ENCODE data around the gene ZFP57. TPM values are rescaled to one million over a fixed set of nuclear protein-coding genes. Genes with fewer than 3 reads are reported as not detected.
A peak's percentile ranks its signal among the peaks of the same experiment; 100 is the strongest.
"Not testable (repeated sequence)": the region's sequence is repeated elsewhere in the genome, so short reads cannot be mapped to it uniquely, and the experiment has no call there.

Gene ZFP57
- total RNA-seq, 2 donors from 2014 or later = 5.2 to 9.0 TPM

- peaks cover 0 to 5% of the 10 kb centered on the region in 2 donors for H3K27me3 Mint-ChIP-seq
- H3K9me3 Mint-ChIP-seq = no peaks in the 10 kb centered on the region
- no peaks in the 10 kb centered on the region for H3K36me3 Mint-ChIP-seq
- peaks cover 5 to 23% of the 10 kb centered on the region in 2 donors for H3K4me1 Mint-ChIP-seq (ENCODE audit: low read depth in 2 of 2)
- no peak overlapping the region for H3K4me3 Mint-ChIP-seq
- DNase-seq (ENCODE audit: low spot score) = no peak
- peak overlapping the region in 1 of 2 donors; percentile 82 for H3K27ac Mint-ChIP-seq
- ATAC-seq = no peak
Measured at GRCh38 chr6:29676981-29677601, 3.9 kb downstream of the ZFP57 start.

DNA sequence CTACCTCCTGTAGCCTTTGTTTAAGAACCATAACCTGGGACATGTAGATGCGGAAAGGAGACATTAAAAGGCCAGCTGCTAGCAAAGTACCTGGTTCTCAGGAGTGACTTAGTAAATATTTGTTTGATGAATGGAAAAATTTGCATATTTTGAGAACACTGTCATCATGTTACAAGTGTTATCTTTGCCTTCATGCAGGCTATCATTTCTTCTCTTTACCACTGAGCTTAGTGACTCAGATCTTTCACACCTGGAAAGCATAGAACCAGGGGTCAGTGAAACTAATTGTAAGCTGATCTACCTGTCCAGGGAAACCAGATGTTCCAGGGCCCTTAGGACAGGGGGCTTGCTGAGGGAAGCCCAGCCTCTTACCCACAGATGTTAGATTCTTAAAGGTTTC lies 5.4 kb downstream of the ZFP57 start:
- no peaks in the 10 kb centered on the region for H3K36me3 Mint-ChIP-seq
- no peak overlapping the region for H3K27ac Mint-ChIP-seq
- no peak overlapping the region for H3K4me3 Mint-ChIP-seq
- H3K4me1 Mint-ChIP-seq (ENCODE audit: low read depth in 2 of 2) = peaks cover 5 to 23% of the 10 kb centered on the region in 2 donors
- H3K9me3 Mint-ChIP-seq = no peaks in the 10 kb centered on the region
- DNase-seq (ENCODE audit: low spot score) (no peak), ATAC-seq (no peak)
- H3K27me3 Mint-ChIP-seq = peaks cover 4 to 16% of the 10 kb centered on the region in 2 donors

DNA sequence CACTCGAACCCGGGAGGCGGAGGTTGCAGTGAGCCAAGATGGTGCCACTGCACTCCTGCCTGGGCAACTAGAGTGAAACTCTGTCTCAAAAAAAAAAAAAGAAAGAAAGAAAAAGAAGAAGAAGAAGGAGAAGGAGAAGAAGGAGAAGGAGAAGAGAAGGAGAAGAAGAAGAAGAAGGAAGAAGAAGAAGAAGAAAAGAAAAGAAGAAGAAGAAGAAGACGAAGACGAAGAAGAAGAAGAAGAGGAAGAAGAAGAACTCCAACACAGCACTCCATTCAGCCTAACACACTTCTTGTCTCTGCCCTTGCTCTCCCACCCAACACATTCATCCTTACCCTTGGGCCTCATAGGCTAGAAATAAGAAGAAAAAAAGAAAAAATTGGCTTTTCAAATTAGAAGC lies 6.9 kb downstream of the ZFP57 start:
- no peak for ATAC-seq
- Mint-ChIP-seq H3K4me3 (no peak overlapping the region), H3K36me3 (no peaks in the 10 kb centered on the region), H3K4me1 (ENCODE audit: low read depth in 2 of 2) (peaks cover 5 to 20% of the 10 kb centered on the region in 2 donors), H3K9me3 (no peaks in the 10 kb centered on the region), H3K27me3 (peaks cover 4 to 16% of the 10 kb centered on the region in 2 donors), H3K27ac (no peak overlapping the region)
- DNase-seq (ENCODE audit: low spot score) = no peak

DNA sequence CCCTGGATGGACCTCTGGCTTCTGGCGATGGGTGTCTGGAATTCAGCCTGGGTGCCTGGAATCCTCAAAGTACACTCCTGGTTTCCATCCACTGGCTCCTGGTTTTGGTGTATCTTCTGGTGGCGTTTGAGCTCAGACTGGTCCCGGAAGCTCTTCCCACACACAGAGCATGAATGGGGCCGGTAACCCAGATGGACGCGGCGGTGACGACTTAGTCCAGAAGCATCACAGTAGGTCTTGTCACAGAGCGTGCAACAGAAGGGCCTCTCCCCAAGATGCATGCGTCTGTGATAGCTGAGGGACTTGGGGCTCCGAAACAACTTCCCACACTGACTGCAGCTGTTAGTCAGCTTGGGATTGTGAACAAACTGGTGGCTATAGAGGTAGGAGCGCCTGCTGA lies 7.8 kb downstream of the ZFP57 start:
- peaks cover 5 to 18% of the 10 kb centered on the region in 2 donors for H3K4me1 Mint-ChIP-seq (ENCODE audit: low read depth in 2 of 2)
- H3K36me3 Mint-ChIP-seq = no peaks in the 10 kb centered on the region
- H3K9me3 Mint-ChIP-seq = no peaks in the 10 kb centered on the region
- H3K4me3 Mint-ChIP-seq = no peak overlapping the region
- DNase-seq (ENCODE audit: low spot score) (no peak), ATAC-seq (no peak)
- H3K27me3 Mint-ChIP-seq = peaks cover 5 to 21% of the 10 kb centered on the region in 2 donors
- no peak overlapping the region for H3K27ac Mint-ChIP-seq

- H3K27ac Mint-ChIP-seq; H3K36me3 Mint-ChIP-seq; H3K4me3 Mint-ChIP-seq; H3K9me3 Mint-ChIP-seq; ATAC-seq; DNase-seq (ENCODE audit: low spot score): not testable (repeated sequence)
- Mint-ChIP-seq H3K27me3 (peaks cover 11 to 29% of the 10 kb centered on the region in 2 donors), H3K4me1 (ENCODE audit: low read depth in 2 of 2) (peaks cover 3 to 10% of the 10 kb centered on the region in 2 donors)
Measured at GRCh38 chr6:29672116-29672515, 8.8 kb downstream of the ZFP57 start.

GRCh38 chr6:29671026-29671425 lies 9.9 kb downstream of the ZFP57 start:
- Mint-ChIP-seq H3K36me3 (no peaks in the 10 kb centered on the region), H3K27ac (no peak overlapping the region), H3K27me3 (peaks cover 11 to 29% of the 10 kb centered on the region in 2 donors), H3K4me3 (no peak overlapping the region), H3K9me3 (no peaks in the 10 kb centered on the region), H3K4me1 (ENCODE audit: low read depth in 2 of 2) (peaks cover 0 to 2% of the 10 kb centered on the region in 2 donors)
- no peak for ATAC-seq
- DNase-seq (ENCODE audit: low spot score) = no peak

- Mint-ChIP-seq H3K4me1 (ENCODE audit: low read depth in 2 of 2) (no peaks in the 10 kb centered on the region), H3K36me3 (no peaks in the 10 kb centered on the region), H3K9me3 (no peaks in the 10 kb centered on the region), H3K27me3 (peaks cover 11 to 33% of the 10 kb centered on the region in 2 donors), H3K4me3 (no peak overlapping the region), H3K27ac (no peak overlapping the region)
- DNase-seq (ENCODE audit: low spot score) (no peak), ATAC-seq (no peak)
Measured at GRCh38 chr6:29667158-29667557, 13.8 kb downstream of the ZFP57 start.

DNA sequence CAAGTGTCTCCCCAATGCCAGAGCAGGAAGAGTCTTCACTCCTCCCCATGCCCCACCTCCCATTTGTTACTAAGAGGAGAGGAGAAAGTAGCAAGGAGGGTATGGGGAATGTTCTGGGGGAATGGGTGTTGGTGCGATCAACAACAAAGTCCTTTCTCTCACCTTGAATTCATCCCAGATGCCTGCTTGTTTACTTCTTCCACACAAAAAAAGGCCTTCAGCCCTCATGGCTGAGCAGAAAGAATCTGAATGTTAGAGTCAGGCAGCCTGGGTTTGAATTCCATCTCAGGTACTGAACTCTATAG lies 14.2 kb downstream of the ZFP57 start:
- Mint-ChIP-seq H3K27me3 (peaks cover 11 to 29% of the 10 kb centered on the region in 2 donors), H3K4me3 (no peak overlapping the region), H3K9me3 (no peaks in the 10 kb centered on the region), H3K4me1 (ENCODE audit: low read depth in 2 of 2) (no peaks in the 10 kb centered on the region), H3K27ac (no peak overlapping the region), H3K36me3 (no peaks in the 10 kb centered on the region)
- DNase-seq (ENCODE audit: low spot score) = no peak
- ATAC-seq = no peak

DNA sequence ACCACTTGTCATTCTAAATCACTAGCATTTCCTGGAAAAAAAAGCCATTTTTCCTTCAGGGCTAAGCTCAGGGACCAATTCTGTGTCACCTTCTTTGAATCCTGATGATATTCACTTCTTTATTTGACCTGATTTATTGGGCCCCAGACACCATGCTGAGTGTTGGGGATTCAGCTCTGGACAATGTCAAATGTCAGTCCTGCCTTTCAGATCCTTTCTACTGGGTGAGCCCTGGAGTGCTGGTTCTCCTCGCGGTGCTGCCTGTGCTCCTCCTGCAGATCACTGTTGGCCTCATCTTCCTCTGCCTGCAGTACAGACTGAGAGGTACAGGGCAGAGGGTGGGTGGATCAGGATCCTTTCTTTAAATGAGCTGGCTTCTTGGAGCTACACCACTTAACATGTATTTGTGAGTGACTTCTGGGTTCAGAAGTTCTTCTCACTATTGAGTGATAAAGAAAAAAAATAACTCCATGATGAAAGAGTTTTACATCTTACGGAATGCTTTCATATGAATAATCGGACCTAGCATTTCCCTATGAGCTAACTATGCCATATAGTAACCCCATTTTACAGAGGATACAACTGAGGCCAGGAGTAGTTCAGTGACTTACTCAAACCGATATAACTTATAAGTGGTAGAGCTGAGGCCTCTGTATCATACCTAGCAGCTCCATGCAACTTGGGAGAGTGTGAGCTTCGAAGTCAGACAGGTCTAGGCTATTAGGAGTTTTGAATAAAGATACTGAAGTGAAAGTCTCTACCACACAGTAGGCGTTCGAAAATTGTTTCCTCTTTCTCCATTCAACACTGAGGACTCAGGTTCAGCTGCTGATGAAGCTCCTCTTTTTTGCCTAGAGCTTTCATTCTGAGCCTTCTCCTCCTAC lies 14.8 kb downstream of the ZFP57 start:
- no peak overlapping the region for H3K27ac Mint-ChIP-seq
- H3K4me1 Mint-ChIP-seq (ENCODE audit: low read depth in 2 of 2) = no peaks in the 10 kb centered on the region
- no peak for ATAC-seq
- H3K9me3 Mint-ChIP-seq = no peaks in the 10 kb centered on the region
- no peak overlapping the region for H3K4me3 Mint-ChIP-seq
- peaks cover 11 to 23% of the 10 kb centered on the region in 2 donors for H3K27me3 Mint-ChIP-seq
- H3K36me3 Mint-ChIP-seq = no peaks in the 10 kb centered on the region
- DNase-seq (ENCODE audit: low spot score) = no peak

DNA sequence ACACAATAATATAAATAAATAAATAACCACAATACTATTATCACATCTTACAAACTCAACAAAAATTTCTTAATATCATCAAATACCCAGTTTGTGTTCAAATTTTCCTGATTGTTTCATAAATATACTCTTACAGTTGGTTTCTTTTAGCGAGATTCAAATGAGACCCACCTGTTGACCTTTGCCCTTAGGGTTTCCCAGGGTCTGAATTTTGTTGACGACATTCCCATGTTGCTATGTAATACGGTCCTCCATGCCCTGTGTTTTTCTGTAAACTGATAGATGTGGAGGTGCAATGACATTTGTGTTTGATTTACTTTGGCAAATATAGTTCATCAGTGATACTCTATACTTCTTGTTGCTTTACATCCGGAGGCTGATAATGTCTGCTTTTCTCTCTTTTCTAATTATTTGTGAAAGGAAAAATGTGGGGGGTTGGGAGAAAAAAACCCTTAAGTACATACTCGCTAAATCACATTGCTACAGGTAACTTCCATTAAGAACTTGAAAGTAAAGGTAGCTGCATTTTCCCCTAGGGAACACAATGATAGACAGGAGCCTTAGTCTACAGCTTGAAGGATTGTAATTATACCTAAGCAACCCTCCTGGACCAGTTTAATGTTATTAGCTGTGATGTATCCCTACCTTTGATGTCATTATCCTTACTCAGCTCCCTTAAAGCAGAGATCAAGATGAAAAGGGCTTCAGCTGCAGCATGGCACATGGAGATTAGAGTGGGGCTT lies 17.5 kb downstream of the ZFP57 start:
- no peak overlapping the region for H3K4me3 Mint-ChIP-seq
- ATAC-seq (no peak), DNase-seq (ENCODE audit: low spot score) (no peak)
- H3K27ac Mint-ChIP-seq = no peak overlapping the region
- H3K36me3 Mint-ChIP-seq = no peaks in the 10 kb centered on the region
- peaks cover 17 to 20% of the 10 kb centered on the region in 2 donors for H3K27me3 Mint-ChIP-seq
- H3K9me3 Mint-ChIP-seq = no peaks in the 10 kb centered on the region
- H3K4me1 Mint-ChIP-seq (ENCODE audit: low read depth in 2 of 2) = no peaks in the 10 kb centered on the region

DNA sequence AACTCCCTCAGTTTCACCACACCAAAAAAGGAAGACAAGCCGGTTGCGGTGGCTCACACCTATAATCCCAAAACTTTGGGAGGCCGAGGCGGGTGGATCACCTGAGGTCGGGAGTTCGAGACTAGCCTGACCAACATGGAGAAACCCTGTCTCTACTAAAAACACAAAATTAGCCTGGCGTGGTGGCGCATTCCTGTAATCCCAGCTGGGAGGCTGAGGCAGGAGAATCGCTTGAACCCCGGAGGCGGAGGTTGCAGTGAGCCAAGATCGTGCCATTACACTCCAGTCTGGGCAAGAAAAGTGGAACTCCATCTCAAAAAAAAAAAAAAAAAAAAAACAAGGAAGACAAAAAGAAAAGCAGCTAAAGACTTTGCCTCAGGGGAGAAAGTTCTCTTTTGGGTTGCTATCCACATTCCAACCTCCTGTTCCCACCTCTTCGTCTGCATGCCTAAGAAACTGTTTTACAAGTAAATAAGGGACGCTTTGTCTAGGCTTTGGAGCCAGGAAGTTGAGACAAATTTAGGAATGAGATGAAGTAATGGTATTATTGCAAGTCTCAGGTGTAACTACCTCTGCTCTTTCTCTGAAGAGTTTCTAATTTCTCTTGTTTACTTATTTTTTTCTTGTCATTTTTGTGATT lies 19.3 kb downstream of the ZFP57 start:
- DNase-seq (ENCODE audit: low spot score); H3K4me1 Mint-ChIP-seq (ENCODE audit: low read depth in 2 of 2); H3K9me3 Mint-ChIP-seq; H3K36me3 Mint-ChIP-seq; ATAC-seq; H3K4me3 Mint-ChIP-seq; H3K27ac Mint-ChIP-seq: not testable (repeated sequence)
- peaks cover 9 to 14% of the 10 kb centered on the region in 2 donors for H3K27me3 Mint-ChIP-seq

DNA sequence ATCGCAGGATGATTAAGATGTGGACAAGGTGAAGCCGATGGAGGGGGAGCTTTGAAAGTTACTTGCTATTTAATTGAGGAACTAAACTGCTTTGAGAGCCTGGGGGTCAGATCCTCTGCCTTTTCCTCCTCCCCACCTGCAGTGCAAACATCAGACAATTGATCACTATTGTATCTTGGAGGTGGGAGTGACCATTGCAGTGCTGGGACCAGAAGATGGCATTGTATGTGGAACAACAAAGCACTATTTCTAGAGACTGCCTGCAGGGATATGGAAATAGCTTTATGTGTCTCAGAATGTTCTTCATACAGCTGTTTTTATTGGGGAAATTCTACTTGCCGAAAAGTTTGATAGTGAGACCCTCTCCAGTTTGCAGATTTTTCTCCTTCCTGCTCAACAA lies 19.9 kb downstream of the ZFP57 start:
- no peak overlapping the region for H3K4me3 Mint-ChIP-seq
- no peak for ATAC-seq
- H3K36me3 Mint-ChIP-seq = no peaks in the 10 kb centered on the region
- H3K27me3 Mint-ChIP-seq = peaks cover 9 to 16% of the 10 kb centered on the region in 2 donors
- no peaks in the 10 kb centered on the region for H3K4me1 Mint-ChIP-seq (ENCODE audit: low read depth in 2 of 2)
- DNase-seq (ENCODE audit: low spot score) = no peak
- H3K27ac Mint-ChIP-seq = no peak overlapping the region
- H3K9me3 Mint-ChIP-seq = no peaks in the 10 kb centered on the region

DNA sequence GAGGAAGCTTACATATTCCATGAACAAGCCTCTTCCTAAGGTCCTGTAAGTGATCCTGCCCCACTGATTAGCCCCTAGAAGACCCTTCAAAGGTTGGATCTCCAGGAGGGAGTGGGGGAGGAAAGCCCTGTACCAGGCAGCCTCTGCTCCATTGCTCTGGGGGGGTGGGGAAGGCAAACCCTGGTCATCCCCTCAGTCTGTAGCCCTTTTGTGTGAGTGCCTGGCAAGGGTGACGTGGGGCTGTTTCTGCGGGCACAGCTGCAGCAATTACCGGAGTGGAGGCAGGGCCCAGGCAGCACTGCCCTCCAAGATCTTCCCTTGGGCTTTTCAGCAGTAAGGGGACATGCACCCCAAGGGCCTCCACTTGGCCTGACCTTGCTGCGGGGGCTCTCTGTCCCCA lies 24.2 kb downstream of the ZFP57 start, which contains the start of gene MOG:
MOG (plus strand) TSS at position 295 of the 400 bp plus-strand sequence. CDS start 118 bp downstream, outside the sequence.
- no peak for ATAC-seq
- H3K27me3 Mint-ChIP-seq = peaks cover 6 to 24% of the 10 kb centered on the region in 2 donors
- H3K4me3 Mint-ChIP-seq = no peak within 1 kb of the TSS
- no peaks in the 10 kb centered on the region for H3K4me1 Mint-ChIP-seq (ENCODE audit: low read depth in 2 of 2)
- no peaks in the 10 kb centered on the region for H3K36me3 Mint-ChIP-seq
- no peak for DNase-seq (ENCODE audit: low spot score)
- no peak within 1 kb of the TSS for H3K27ac Mint-ChIP-seq
- H3K9me3 Mint-ChIP-seq = no peaks in the 10 kb centered on the region
